ENCODE results near the gene UVSSA. TPM values are rescaled to one million over a fixed set of nuclear protein-coding genes. Genes with fewer than 3 reads are reported as not detected.

Gene UVSSA
- total and polyA plus RNA-seq, 12 donors: 2.4 to 11.9 (median 6.6) TPM

DNA sequence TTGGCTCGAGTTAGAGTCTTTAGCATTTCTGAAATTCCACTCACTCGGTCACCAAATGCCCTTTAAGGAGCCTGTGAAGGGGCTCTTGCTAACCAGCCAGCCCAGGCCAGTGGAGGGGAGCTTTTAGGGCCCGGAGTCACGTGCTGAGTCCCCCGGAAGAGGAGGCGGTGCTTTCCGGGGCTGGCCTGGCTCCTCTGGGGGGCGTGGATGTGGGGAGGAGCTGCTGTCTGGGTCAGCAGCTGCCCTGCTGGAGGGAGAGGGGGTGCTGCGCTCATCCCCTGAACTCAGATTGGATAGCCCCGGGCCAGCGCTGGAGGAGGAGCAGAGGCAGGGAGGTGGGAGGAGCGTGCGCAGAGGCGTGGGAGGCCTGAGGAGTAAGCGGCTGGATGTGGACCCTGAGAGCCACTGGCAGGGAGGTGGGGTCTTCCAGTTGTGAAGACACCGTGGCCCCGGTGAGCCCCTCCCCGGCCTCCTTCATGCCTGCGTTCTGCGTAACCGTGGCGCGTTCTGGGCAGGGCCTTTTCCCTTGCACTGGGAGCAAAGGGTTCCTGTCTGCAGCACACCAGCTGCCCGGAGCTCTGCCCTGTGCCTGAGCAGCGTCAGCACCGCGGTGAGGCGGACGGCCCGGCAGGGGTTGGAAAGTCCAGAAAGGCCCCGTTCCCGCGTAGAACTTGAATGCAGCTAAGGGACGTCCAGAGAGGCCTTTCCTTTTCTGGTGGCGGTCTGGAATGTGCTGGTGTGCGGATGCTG lies 37.6 kb upstream of the UVSSA start:
- ATAC-seq (peak; percentile 93 to 98 (median 96)), DNase-seq (peak; percentile 86 to 89)
- TF ChIP-seq, protein P1, sequence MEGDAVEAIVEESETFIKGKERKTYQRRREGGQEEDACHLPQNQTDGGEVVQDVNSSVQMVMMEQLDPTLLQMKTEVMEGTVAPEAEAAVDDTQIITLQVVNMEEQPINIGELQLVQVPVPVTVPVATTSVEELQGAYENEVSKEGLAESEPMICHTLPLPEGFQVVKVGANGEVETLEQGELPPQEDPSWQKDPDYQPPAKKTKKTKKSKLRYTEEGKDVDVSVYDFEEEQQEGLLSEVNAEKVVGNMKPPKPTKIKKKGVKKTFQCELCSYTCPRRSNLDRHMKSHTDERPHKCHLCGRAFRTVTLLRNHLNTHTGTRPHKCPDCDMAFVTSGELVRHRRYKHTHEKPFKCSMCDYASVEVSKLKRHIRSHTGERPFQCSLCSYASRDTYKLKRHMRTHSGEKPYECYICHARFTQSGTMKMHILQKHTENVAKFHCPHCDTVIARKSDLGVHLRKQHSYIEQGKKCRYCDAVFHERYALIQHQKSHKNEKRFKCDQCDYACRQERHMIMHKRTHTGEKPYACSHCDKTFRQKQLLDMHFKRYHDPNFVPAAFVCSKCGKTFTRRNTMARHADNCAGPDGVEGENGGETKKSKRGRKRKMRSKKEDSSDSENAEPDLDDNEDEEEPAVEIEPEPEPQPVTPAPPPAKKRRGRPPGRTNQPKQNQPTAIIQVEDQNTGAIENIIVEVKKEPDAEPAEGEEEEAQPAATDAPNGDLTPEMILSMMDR (IDR thresholded peaks at IDR 0.05): no peak
- Histone ChIP-seq H3K27me3 (no peaks in the 10 kb centered on the region), H3K27ac (peak overlapping the region in 9 of 10 donors; percentile 38 to 62 (median 57)), H3K4me3 (peak overlapping the region in 9 of 10 donors; percentile 21 to 54 (median 50)), H3K9me3 (no peaks in the 10 kb centered on the region), H3K4me1 (peaks cover 17 to 54% (median 33%) of the 10 kb centered on the region in 9 donors), H3K36me3 (peaks cover 0 to 48% (median 24%) of the 10 kb centered on the region in 9 donors)
- intact Hi-C loops (cut with DNase I): loop anchor here in 2 of 10 donors (1.0 to 5.0 kb wide), 2 partner anchors 37 to 38 kb away; partner anchors contain the start of gene UVSSA (in 1 of the 2)
- 5 to 8% methylated on average over 36 of the region's 36 CpGs for WGBS, 2 donors

DNA sequence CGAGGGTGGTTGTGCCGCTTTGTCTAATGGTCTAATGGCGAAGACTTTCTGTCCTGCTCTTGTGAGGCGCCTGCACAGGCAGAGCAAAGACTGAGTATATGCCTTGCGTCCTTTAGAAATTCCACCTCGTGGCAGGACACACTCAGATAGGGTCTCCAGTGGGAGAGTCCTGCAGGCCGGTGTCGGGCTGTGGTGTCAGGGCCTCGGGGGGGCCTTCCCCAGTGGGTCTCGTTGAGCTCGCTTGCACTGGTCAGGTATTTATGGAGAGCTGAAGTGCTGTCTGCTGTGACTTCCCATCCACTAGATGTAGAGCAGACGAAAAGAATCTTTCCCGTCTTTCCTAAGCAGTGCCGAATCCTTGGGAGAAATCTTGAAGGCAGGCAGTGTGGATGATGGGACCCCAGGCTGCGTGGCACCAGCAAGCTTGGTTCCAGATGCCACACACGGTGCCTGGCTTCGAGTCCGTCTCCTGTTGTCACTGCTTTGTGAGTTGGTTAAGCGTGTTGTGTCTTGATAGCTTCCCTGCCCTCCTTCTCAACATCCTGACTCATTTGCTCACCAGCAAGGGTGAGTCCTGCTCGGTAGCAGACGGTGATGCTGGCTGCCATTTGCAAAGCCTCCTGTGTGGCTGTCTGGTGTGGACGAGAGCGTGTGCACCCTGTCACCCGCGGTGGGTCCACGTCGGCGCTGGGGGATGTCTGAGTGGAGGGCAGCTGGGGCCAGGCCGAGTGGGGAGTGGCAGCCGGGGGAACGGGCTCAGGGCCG lies 36.8 kb upstream of the UVSSA start:
- peaks cover 17 to 53% (median 33%) of the 10 kb centered on the region in 9 donors for H3K4me1 ChIP-seq
- ATAC-seq: no peak
- peak overlapping the region in 9 of 10 donors; percentile 21 to 54 (median 50) for H3K4me3 ChIP-seq
- peaks cover 0 to 51% (median 27%) of the 10 kb centered on the region in 9 donors for H3K36me3 ChIP-seq
- intact Hi-C loops (cut with DNase I): no loop called here
- H3K27me3 ChIP-seq: no peaks in the 10 kb centered on the region
- no peak for DNase-seq
- peak overlapping the region in 8 of 10 donors; percentile 6 to 62 (median 48) for H3K27ac ChIP-seq
- WGBS, 2 donors: 79 to 81% methylated on average over 31 to 32 of the region's 32 CpGs
- TF ChIP-seq, protein P1 (IDR thresholded peaks at IDR 0.05): no peak
- no peaks in the 10 kb centered on the region for H3K9me3 ChIP-seq

DNA sequence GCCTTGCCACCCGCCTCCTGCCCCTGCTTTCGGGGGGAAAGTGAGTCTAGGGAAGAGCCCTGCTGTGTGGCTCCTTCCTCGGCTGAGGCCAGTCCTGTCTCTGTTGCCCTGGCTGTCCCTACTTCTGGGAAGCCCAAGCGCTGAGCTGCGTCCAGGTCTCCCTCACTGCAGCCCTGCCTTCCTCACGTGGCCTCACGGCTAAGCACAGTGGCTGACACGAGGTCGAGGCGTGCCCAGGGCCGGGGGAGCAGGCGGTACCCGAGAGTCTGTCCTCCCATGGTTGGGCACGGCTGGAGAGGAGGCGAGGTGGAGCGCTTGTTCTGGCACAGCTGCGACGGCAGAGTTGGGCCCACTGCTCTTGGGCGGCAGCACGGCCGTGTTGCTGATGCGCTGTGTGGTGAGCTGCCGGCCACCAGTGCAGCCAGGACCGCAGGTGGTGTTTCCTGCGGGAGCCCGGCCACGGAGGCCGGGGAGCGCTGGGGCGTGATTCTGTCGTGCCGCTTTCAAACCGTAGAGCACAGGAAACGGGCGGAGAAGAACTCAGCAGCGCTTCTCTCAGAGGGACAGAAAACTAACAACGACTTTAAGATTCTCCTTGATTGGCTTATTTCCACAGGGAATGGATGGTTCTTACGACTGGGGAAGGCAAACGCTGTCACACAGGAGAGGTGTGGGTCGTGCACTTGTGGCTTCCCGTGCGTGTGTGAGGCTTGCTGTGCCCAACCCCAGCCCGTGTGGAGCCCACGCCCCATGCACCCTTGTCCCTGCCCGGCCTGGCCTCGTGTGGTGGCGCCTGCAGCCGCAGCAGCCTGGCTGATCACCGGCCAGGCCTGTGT lies 36.0 kb upstream of the UVSSA start:
- Histone ChIP-seq H3K27ac (no peak overlapping the region), H3K9me3 (no peaks in the 10 kb centered on the region), H3K4me1 (peaks cover 17 to 45% (median 33%) of the 10 kb centered on the region in 9 donors), H3K36me3 (peaks cover 0 to 51% (median 29%) of the 10 kb centered on the region in 9 donors), H3K4me3 (no peak overlapping the region), H3K27me3 (no peaks in the 10 kb centered on the region)
- 71 to 77% methylated on average over 49 of the region's 49 CpGs for WGBS, 2 donors
- intact Hi-C loops (cut with DNase I): no loop called here
- TF ChIP-seq, protein P1 (IDR thresholded peaks at IDR 0.05): no peak
- DNase-seq (no peak), ATAC-seq (no peak)

Measured in heart right ventricle (tissue), 16 donors.